Stimulated activated effector memory CD8-positive, alpha-beta T cell treated with anti-CD3 and anti-CD28 coated beads, Interleukin-12 subunit alpha, Interleukin-12 subunit beta, amount 100 ng/mL, for 72 hours (primary cell): ENCODE measurements around the gene C4orf33.
A peak's percentile ranks its signal among the peaks of the same experiment; 100 is the strongest.

ENCODE experiments used
- ATAC-seq: fragments of 150-1000 bp; cut with Tn5 transposase; 2 replicates; pipeline ENCODE4 v1.10.0; 2021
- DNase-seq, 2 donors: peaks; one replicate each; pipeline ENCODE4 v3.0.0; 2021 to 2022; ENCODE audit warnings: low spot score in 2 of 2
- H3K27ac Mint-ChIP-seq: one replicate; pipeline ENCODE4 v1.8.0; 2022; ENCODE audit warnings: mild to moderate bottlenecking, mixed read lengths
- H3K36me3 Mint-ChIP-seq: one replicate; pipeline ENCODE4 v1.8.0; 2022; ENCODE audit warnings: mild to moderate bottlenecking, mixed read lengths
- H3K4me1 Mint-ChIP-seq: one replicate; pipeline ENCODE4 v1.8.0; 2022; ENCODE audit warnings: mixed read lengths
- H3K4me3 Mint-ChIP-seq: one replicate; pipeline ENCODE4 v1.8.0; 2022; ENCODE audit warnings: mild to moderate bottlenecking, mixed read lengths
- H3K9me3 Mint-ChIP-seq: one replicate; pipeline ENCODE4 v1.8.0; 2022; ENCODE audit warnings: mixed read lengths

Gene C4orf33

DNA sequence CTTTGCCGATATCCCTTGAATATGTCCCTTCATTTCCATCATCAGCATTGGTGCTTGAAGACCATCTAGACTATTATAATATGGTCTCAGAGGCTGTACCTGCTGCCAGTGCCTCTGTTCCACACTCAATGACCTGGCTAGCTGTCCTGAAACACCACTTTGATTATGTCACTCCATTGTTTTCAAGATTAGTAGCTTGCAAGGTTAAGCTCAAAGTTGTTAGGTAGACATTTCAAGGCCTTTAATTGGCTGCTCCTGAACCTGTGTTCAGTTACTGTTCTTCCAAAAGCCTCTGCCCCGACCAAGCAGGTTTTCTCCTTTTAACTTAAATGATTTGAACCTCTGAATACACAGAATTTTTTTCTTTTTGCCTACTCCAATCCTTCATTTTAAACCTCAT lies 52.9 kb downstream of the C4orf33 start:
- H3K4me3 Mint-ChIP-seq, result no peak overlapping the region
- no peaks in the 10 kb centered on the region for H3K36me3 Mint-ChIP-seq
- H3K9me3 Mint-ChIP-seq, result no peaks in the 10 kb centered on the region
- no peak overlapping the region for H3K27ac Mint-ChIP-seq
- no peaks in the 10 kb centered on the region for H3K4me1 Mint-ChIP-seq
- DNase-seq, result no peak
- no peak for ATAC-seq

DNA sequence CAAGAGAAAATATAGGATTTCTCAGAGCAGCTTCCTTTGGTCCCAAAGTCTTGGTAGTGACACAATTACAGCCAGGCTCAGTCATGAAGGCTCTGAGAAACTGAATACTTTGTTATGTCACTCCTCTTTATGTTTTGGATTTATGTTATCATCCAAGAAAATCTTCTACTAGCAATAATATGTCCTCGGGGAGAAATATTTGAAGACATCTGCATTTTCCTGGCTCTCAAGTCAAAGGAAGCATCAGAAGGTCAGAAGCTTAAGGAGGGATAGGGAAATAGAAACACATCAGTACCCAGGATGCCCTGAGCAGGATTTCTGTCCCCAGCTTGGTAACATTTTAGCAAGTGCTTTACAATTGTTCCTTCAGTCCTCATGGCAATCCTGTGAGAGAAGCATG lies 54.0 kb downstream of the C4orf33 start:
- H3K36me3 Mint-ChIP-seq, result no peaks in the 10 kb centered on the region

GRCh38 chr4:129152350-129152749 lies 56.4 kb downstream of the C4orf33 start:
- Mint-ChIP-seq H3K4me1 (no peaks in the 10 kb centered on the region), H3K9me3 (no peaks in the 10 kb centered on the region), H3K27ac (no peak overlapping the region), H3K36me3 (no peaks in the 10 kb centered on the region), H3K4me3 (no peak overlapping the region)
- DNase-seq (no peak), ATAC-seq (no peak)

More for the DNA sequence above, 54.0 kb downstream of the C4orf33 start:
- no peak for ATAC-seq
- DNase-seq, result no peak
- H3K27ac Mint-ChIP-seq, result no peak overlapping the region
- no peaks in the 10 kb centered on the region for H3K4me1 Mint-ChIP-seq
- H3K9me3 Mint-ChIP-seq, result no peaks in the 10 kb centered on the region
- no peak overlapping the region for H3K4me3 Mint-ChIP-seq

DNA sequence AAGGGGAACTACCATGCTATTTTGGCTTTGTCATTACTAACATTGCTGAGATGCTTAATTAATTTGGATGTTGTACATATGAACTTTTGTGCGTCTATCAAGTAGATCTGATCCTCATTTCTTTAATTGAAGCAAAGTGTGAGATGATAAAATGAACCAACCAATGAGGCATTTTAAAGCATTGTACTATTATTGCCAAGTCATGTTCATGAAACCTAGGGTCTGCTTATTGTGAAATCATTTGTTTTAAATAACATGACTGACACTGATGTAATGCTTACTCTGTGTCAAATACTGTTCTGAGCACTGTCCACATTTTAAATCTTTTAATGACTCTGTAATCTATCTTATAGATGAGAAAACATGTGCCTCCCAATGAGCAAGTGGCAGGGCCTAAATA lies 57.7 kb downstream of the C4orf33 start:
- H3K4me1 Mint-ChIP-seq, result no peaks in the 10 kb centered on the region
- no peak for DNase-seq
- no peak overlapping the region for H3K4me3 Mint-ChIP-seq
- no peaks in the 10 kb centered on the region for H3K36me3 Mint-ChIP-seq
- ATAC-seq, result no peak
- H3K9me3 Mint-ChIP-seq, result no peaks in the 10 kb centered on the region
- no peak overlapping the region for H3K27ac Mint-ChIP-seq

GRCh38 chr4:129162450-129162849 lies 66.5 kb downstream of the C4orf33 start:
- Mint-ChIP-seq H3K4me3 (no peak overlapping the region), H3K36me3 (no peaks in the 10 kb centered on the region), H3K9me3 (no peaks in the 10 kb centered on the region), H3K27ac (no peak overlapping the region), H3K4me1 (no peaks in the 10 kb centered on the region)
- ATAC-seq (peak; percentile 64), DNase-seq (no peak)

DNA sequence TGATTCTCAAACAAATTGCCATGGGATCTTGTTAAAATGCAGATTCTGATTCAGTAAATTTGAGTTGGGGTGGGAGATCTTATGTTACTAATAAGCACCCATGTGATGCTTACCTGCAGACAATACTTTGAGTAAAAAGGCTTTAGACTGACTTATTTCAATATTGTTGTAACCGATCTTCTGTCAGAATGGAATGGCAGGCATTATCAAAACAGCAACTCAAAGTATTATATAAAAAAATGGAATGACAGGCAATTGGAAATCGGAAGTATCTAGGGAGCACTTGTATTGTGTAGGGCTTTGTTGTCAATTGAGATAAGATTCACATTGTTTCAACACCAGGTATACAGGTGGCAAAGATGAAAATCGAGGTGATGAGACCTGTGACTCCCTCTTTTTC lies 67.5 kb downstream of the C4orf33 start:
- Mint-ChIP-seq H3K9me3 (no peaks in the 10 kb centered on the region), H3K27ac (no peak overlapping the region), H3K4me1 (no peaks in the 10 kb centered on the region), H3K4me3 (no peak overlapping the region), H3K36me3 (no peaks in the 10 kb centered on the region)
- no peak for ATAC-seq
- DNase-seq, result no peak

DNA sequence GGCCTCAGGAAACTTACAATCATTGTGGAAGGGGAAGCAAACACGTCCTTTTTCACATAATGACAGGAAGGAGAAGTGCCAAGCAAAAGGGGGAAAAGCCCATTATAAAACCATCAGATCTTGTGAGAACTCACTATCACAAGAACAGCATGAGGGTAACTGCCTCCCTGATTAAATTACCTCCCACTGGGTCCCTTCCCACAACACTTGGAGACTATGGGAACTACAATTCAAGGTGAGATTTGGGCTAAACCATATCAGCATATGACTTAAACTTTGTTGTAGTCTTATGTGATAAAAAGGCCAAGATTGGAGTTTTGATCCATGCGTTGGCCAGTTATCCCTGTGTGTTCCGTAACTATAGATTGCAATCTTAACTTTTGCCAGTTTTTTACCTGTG lies 68.3 kb downstream of the C4orf33 start:
- ATAC-seq, result no peak
- no peak overlapping the region for H3K27ac Mint-ChIP-seq
- no peaks in the 10 kb centered on the region for H3K4me1 Mint-ChIP-seq
- H3K9me3 Mint-ChIP-seq, result no peaks in the 10 kb centered on the region
- no peaks in the 10 kb centered on the region for H3K36me3 Mint-ChIP-seq
- H3K4me3 Mint-ChIP-seq, result no peak overlapping the region
- no peak for DNase-seq
